ENCODE results near the gene GALNT2. TPM values are rescaled to one million over a fixed set of nuclear protein-coding genes. Genes with fewer than 3 reads are reported as not detected.

GALNT2 gene
- total RNA-seq, 2 donors from 2014 or later, result 29.9 to 39.5 TPM

DNA sequence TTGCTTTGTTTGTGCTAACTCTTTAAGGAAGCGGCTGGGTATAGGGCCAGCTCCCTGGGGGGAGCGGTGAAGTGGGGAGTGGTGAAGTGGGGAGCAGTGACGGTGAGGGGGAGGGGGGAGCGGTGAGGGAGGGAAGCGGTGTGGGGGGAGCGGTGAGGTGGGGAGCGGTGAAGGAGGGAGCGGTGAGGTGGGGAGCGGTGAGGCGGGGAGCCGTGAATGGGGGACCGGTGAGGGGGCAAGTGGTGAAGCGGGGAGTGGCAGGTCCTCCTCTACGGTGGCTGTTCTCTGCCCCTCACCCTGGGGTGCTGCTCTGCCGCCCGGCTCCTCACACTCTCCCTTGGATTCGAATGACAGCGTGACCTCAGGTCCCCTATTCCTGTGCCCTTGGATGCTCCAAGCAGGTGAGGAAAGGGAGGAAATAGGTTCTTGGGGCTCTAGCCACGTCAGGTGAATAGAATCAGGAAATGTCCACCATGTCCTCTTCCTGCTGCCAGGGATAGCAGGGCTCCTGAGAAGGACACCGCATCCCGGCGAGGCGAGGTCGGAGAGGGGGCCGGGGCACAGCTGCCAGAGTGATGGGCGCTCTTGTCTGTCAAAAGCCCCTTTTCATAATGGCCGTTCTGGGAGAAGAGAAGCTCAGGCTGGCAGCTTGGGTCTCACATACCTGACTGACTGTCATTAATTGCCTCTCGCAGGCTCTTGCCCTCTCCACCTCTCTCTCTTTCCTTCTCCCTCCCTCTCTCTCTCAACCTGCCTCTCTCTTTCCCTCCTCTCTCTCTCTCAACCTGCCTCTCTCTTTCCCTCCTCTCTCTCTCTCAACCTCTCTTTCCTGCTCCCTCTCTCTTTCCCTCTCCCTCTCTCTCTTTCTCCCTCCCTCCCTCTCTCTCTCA lies 224.9 kb downstream of the GALNT2 start:
- Histone ChIP-seq H3K27me3 (no peaks in the 10 kb centered on the region), H3K9me3 (no peaks in the 10 kb centered on the region), H3K4me1 (no peaks in the 10 kb centered on the region), H3K27ac (no peak overlapping the region), H3K36me3 (no peaks in the 10 kb centered on the region), H3K4me3 (no peak overlapping the region)
- TF ChIP-seq, protein P1, sequence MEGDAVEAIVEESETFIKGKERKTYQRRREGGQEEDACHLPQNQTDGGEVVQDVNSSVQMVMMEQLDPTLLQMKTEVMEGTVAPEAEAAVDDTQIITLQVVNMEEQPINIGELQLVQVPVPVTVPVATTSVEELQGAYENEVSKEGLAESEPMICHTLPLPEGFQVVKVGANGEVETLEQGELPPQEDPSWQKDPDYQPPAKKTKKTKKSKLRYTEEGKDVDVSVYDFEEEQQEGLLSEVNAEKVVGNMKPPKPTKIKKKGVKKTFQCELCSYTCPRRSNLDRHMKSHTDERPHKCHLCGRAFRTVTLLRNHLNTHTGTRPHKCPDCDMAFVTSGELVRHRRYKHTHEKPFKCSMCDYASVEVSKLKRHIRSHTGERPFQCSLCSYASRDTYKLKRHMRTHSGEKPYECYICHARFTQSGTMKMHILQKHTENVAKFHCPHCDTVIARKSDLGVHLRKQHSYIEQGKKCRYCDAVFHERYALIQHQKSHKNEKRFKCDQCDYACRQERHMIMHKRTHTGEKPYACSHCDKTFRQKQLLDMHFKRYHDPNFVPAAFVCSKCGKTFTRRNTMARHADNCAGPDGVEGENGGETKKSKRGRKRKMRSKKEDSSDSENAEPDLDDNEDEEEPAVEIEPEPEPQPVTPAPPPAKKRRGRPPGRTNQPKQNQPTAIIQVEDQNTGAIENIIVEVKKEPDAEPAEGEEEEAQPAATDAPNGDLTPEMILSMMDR (IDR thresholded peaks at IDR 0.05), result no peak
- DNase-seq (ENCODE audit: low spot score), result no peak

DNA sequence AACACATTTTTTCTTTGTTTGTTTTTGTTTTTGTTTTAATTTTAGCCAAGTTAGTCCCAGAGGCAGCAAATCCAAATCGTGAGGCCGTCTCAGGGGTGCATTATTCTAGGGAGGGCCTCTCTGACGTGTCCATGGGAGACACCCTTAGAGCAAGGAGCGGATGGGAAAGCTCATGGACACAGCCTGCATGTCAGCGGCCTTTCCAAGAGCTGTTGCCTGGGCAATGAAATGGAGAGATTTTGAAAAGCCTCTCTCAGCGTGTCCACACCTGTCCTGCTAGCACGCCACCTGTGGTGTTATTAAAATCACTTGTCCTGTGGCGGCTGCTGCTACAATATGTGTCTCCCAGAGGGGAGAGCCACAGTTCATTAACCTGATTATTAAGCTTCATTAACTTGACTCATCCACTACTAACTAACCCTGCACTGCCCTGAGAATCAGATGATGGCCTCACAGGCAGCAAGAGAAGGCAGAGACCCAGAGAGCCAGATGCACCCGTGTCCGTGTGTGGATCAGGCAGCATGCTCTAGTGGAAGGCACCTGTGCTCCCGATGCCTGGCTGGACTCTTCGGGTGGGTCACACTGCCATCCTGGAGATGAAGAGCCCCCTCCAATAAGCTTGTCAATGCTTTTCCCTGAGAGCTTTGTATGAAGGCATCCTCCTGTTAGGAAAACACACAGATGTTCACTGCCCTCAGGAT lies 225.8 kb downstream of the GALNT2 start:
- Histone ChIP-seq H3K4me1 (no peaks in the 10 kb centered on the region), H3K27me3 (no peaks in the 10 kb centered on the region), H3K27ac (no peak overlapping the region), H3K36me3 (no peaks in the 10 kb centered on the region), H3K9me3 (no peaks in the 10 kb centered on the region), H3K4me3 (no peak overlapping the region)
- DNase-seq (ENCODE audit: low spot score), result no peak
- TF ChIP-seq, protein P1 (IDR thresholded peaks at IDR 0.05), result no peak

DNA sequence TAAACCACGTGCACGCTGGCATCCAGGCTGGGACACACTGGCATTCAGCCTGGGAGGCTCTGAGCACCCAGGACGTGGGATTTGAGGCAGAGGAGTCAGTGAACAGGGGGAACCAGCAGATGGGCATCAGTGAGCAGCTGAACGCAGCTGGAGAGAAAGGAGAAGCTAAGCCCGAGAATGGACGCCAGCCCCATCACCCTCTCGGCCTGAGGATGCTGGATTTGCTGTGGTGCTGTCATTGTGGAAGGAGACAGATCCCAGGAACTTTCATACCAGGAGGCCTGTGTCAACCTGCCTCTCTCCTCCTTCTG lies 226.3 kb downstream of the GALNT2 start:
- no peak overlapping the region for H3K27ac ChIP-seq
- H3K4me1 ChIP-seq, result no peaks in the 10 kb centered on the region
- TF ChIP-seq, protein P1 (IDR thresholded peaks at IDR 0.05), result no peak
- no peaks in the 10 kb centered on the region for H3K27me3 ChIP-seq
- H3K4me3 ChIP-seq, result no peak overlapping the region
- DNase-seq (ENCODE audit: low spot score), result no peak
- H3K36me3 ChIP-seq, result no peaks in the 10 kb centered on the region
- H3K9me3 ChIP-seq, result no peaks in the 10 kb centered on the region

DNA sequence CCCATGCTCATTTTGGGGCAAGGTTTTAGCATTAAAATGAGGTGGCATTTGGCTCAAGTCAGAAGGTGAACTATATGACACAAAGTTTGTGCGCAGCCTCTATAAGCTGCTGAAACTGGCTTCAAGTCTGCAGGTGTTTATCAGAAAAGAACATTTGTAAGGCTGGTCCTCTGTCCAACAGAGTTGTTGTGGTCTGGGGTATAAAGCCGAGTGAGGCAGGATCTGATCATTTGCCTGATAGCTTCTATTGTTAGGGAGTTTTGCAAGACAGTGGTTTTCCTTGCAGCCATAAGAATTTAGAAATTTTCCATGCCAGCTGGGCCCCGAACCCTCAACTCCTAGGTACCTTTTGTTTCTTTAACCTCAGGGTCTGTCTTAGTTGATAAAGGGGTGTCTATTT lies 228.3 kb downstream of the GALNT2 start:
- no peak for DNase-seq (ENCODE audit: low spot score)
- Histone ChIP-seq H3K27me3 (no peaks in the 10 kb centered on the region), H3K27ac (no peak overlapping the region), H3K4me3 (no peak overlapping the region), H3K9me3 (no peaks in the 10 kb centered on the region), H3K36me3 (no peaks in the 10 kb centered on the region), H3K4me1 (no peaks in the 10 kb centered on the region)
- TF ChIP-seq, protein P1 (IDR thresholded peaks at IDR 0.05), result no peak

DNA sequence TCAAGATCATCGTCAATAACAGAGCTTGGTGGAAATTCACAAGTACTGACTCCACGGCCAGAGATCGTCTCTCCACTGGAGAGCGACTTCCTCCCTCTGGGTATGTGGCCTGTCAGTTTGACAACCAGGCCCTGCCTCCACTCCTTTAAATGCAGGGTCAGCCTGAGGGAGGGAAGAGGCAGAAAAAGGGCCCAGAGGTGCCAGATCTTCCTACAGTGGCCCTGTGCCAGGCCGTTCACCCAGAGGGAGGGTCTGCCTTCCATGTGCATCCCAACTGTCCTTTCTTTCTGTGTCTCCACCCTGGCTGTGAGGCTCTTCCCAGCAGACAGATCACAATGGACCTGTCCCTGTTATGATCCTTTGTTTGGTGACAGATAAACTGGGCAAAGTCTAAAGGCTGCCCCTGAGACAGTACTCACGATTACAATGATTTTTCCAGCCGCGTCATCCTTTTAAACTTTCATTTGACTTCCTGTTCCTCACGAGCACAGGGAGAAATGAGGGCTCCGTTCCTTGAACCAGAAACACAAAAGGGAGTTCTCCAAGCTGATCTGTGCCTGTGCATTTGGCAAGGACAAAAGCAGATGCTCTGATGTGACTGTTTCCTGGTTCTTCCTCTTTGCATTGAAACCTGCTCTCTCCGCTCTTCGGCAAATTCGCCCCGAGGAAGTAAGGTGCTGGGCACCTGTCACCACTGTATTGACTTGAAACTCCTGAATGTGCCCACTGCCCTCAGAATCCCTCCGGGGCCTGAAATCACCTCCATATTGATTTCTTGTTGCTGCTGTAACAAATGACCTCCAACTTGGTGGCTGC lies 232.4 kb downstream of the GALNT2 start:
- Histone ChIP-seq H3K4me1 (peaks cover 0 to 10% of the 10 kb centered on the region in 2 donors), H3K9me3 (no peaks in the 10 kb centered on the region), H3K27me3 (no peaks in the 10 kb centered on the region), H3K36me3 (no peaks in the 10 kb centered on the region), H3K4me3 (no peak overlapping the region), H3K27ac (no peak overlapping the region)
- TF ChIP-seq, protein P1 (IDR thresholded peaks at IDR 0.05), result no peak
- no peak for DNase-seq (ENCODE audit: low spot score)
